Measurements from ENCODE around the gene AP3S2.
"Not testable (repeated sequence)": the region's sequence is repeated elsewhere in the genome, so short reads cannot be mapped to it uniquely, and the experiment has no call there.

Gene AP3S2

DNA sequence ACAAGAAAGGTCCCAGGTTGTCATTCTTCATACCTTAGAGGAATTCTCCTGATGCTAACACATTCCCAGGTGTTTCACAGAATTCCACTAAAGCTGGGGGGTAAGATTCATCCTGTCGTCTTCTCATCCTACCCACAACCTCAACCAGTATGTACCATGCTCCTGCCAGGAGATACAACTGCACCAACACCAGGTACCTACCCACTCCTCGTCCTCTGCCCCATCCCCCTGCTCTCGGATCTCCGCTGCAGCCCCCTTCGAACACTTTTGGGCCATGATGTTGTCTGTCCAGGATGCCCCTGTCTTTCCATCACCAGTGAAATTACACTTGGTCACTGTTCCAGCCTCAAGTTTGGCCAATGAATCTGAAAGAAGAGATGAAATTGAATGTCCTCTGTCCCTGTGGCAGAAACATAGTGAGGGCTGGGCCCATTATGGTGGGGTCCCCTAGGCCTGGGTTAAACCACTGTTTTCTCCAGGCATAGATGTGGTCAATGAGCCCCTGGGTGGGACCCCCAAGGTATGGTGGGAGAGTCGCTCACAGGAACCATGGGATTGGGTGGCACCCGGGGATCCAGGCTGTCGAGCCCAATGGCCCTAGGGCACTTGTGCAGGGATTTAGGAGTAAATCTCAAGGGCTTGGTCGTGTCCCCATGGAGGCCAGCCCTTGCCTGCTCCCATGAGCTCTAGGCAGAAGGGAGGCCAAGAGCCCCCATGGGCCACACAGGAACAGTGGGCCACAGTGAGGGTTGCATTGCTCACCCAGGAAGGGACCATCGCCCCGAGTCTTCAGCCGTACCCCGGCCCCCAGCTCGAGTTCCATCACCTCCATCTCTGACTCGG, 9.4 kb upstream of the AP3S2 start:
- DNase-seq (ENCODE audit: low read depth in 2 of 2) = no peak

DNA sequence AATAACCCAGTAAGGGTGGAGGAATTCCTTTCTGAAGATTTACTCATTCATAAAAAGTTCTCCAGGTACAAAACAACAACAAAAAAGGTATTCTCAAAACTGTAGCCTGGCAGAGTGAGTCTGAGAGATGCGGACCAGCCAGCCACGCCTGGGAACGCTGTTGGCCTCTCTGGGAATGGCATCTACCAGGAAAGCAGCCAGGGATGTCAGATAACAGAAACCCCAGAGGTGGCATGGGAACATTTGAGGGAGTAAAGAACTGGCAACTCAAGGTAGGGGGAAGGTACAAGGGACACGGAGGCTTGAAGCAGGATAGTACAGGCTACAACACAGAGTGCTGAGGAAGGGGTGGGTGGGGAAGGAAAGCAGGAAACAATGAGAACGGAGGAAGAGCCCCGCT, 7.1 kb upstream of the AP3S2 start:
- DNase-seq (ENCODE audit: low read depth in 2 of 2) = no peak

DNA sequence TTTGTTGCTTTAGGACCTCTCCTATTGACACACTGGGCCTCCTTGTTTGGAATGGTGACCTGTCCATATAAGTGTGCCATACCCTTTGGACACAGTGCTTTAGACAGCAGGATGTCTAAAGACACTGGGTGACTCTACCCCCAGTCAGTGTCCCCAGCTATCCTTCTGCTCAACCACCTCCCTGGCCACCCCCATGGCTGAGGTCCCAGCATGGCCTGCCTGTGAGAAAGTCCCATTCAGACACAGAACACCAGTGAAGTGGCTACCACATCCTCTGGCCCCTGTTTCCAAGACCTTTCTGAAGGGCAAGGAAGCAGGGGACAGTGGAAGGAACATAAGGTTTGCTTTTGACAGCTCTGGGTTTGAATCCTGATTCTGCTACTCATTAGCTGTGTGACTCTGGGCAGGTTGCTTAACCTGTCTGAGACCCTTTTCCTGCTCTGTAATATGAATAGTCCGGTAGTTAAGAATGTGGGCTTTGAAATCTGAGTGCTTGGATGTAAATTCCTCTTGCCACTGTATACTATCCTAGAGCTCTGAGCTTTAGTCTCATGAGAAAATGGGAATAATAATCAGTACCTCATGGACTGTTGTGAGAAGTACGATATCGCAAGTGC, 6.3 kb upstream of the AP3S2 start:
- DNase-seq (ENCODE audit: low read depth in 2 of 2) = no peak

DNA sequence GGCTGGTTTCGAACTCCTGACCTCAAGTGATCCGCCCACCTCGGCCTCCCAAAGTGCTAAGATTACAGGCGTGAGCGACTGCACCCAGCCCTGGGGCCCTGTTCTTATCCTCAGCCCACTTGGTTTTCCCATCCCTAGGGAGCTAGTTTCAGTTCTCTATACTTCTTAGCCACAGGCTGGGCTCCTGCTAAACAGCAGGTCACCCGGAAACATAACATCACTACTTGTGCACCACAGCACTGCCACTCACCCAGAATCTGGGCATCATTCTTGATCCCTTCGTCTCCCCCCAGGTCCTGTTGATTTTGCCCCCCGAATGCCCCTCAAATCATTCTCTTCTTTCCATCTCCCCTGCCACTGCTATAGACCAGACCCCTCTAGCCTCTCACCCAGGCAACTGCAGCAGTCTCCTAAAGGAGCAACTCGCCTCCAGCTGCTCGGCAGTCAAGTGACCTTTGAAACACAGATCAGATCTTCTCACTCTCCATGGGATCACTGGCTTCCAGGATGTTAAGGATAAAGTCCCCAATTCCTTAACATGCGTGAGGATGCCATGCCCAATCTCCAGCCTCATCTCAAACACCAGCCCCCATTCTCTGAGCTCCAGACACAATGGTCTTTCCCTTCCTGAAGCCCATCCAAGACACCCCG, 5.6 kb upstream of the AP3S2 start:
- DNase-seq (ENCODE audit: low read depth in 2 of 2) = no peak

DNA sequence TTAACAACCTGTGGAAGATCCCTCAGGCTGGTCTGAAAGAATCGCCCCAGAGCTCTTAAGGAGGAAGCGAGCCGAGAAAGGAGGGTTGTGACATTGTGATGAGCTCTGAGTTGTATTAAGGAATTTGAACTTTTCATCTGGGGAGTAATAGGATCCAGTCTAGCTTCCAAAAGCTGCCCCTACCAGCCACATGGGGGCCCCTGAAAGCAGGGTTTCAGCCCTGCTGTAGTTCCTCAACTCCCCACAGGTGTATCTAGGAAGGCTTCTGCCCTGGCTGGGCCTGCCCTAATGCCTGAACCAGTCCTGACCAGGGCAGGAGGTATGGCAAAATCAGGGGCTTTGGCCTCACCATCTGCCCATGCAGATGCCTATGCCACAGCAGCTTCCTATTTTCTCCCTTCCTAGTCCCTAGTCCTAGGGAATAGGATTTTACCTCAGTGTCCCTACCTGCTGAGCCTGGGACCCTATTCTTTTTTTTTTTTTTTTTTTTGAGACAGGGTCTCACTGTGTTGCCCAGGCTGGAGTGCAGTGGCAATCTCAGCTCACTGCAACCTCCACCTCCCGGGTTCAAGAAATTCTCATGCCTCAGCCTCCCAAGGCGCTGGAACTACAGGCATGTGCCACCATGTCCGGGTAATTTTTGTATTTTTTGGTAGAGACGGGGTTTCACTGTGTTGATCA, 5.0 kb upstream of the AP3S2 start:
- peak in 1 of 2 experiments; percentile 21 for DNase-seq (ENCODE audit: low read depth in 2 of 2)

DNA sequence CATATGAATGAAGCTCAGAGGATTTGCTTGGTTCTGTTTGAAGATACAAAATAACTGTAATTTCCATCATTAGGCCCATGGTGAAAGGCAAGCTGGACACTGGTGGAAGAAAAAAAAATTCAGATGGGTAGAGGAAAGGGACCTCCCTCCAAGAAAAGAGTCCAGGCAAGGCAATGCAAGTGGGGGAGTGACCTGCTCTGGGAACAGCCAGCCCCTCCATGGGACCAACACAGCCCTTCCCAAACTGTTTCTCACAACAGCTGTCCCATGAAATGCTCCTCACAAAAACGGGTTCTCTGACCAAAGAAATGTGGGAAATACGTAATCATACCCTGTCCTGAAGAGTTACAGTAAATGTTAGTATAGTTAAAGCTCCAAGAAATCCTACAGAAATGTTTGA, 4.4 kb upstream of the AP3S2 start:
- no peak for DNase-seq (ENCODE audit: low read depth in 2 of 2)

DNA sequence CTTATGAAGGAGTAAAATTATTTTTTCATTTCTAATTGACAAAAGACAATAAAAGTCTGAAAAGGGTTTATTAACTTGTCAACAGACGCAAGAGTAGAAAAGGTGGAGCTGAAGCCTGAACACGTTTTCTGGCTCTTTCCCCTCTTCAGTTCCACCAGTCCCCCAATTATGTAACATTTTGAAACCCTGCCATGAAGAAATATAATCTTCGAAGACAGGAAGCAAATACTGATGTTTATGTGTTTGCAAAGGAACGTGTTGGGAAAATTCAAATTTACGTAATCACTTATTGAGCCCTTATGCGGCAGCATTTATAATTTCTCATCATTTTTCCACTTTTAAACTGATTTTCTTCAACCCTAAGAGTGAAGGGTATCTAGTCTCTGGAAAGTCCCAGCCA, 767 bp downstream of the AP3S2 start:
- no peak for DNase-seq (ENCODE audit: low read depth in 2 of 2)

DNA sequence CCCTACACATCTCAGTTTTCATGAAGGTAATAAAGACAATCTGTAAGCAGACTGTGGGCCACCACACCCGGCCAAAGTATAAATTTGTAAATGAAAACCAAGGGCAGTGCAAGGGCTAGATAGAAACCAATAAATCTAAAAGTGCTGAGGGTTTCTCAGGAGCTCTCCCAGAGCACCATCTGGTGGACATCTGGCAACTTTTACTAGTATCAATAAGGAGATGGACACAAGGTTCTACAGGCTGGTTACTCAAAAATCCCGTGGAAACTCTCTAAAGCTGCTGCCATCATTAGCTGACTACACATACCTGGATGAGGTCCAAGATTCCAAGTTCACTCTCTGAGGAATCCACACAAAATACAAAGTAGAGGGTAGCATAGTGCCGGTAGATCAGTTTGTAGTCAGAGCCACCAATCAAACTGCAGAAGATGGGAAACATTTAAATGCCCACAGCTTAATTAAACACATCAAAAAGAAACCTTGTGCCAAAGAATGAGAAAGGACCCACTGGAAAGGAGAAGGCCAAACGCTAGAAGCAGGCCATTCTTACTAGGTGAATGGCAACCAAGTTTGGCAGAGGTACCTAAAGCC, 5.5 kb downstream of the AP3S2 start:
- DNase-seq (ENCODE audit: low read depth in 2 of 2) = no peak

DNA sequence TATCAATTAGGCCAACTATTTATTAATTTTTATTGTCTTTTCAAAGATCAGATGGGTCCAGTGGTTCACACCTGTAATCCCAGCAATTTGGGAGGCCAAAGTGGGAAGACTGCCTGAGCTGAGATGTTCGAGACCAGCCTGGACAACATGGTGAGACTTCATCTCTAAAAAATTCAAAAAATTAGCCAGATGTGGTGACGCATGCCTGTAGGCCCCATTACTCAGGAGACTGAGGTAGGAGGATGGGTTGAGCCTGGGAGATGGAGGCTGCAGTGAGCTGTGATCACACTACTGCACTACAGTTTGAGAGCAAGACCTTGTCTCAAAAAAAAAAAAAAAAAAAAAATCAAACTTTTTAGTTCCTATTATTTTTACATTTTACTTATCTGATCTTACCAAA, 8.2 kb downstream of the AP3S2 start:
- DNase-seq (ENCODE audit: low read depth in 2 of 2) = no peak

DNA sequence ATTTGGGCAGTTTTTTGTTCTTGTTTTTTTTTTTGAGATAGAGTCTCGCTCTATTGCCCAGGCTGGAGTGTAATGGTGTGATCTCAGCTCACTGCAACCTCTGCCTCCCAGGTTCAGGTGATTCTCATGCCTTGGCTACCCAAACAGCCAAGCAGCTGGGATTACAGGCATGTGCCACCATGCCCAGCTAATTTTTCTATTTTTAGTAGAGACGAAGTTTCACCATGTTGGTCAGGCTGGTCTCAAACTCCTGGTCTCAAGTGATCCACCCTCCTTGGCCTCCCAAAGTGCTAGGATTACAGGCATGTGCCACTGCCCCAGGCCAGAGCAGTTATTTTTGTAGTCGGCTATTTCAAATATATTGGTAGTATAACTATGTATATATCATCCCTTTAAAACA, 8.6 kb downstream of the AP3S2 start:
- DNase-seq (ENCODE audit: low read depth in 2 of 2) = not testable (repeated sequence)

DNA sequence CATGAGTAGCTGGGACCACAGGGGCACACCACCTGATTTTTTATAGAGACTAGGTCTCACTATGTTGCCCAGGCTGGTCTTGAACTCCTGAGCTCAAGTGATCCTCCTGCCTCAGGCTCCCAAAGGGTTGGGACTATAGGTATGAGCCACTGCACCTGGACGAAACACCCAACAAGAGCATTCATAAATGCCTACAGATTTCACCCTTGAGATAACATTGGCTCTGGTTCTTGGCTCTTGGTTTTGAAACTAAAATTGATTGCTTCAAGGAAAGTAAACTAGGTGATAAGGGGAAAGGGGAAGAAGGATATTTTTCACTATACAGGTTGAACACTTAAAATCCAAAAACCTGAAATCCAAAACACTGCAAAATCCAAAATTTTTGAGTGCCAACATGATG, 10.3 kb downstream of the AP3S2 start:
- DNase-seq (ENCODE audit: low read depth in 2 of 2) = no peak

DNA sequence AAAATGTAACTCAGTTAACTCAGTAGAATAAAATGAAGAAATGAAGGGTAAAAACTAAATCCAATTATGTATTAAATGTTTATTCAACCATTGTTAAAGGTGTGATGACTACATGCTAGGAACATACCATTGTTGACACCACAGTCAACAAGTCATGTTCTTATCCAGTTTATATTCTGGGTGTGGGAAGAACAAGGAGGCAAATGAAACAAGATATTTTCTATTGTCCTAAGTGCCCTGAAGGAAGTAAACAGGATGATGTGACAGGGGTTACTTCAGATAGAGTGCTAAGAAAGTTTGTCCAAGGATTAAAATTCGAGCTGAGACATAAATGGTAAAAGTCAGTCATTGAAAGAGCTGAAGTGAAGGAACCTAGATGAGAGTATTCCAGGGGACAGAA, 13.1 kb downstream of the AP3S2 start:
- no peak for DNase-seq (ENCODE audit: low read depth in 2 of 2)

DNA sequence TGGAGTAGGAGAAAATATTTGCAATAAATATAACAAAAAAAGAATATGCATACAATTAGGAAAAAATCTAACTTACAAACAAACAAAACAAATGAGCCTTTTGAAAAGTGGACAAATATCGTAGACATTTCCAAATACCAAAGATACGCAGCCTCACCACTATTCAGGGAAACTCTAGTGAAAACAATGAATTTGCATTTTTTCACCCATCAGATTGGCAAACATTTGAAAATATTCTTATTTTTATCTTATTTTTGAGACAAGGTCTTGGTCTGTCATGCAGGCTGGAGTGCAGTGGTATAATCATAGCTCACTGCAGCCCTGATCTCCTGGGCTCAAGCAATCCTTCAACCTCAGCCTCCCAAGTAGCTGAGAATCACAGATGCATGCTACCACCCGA, 15.5 kb downstream of the AP3S2 start:
- DNase-seq (ENCODE audit: low read depth in 2 of 2) = no peak

DNA sequence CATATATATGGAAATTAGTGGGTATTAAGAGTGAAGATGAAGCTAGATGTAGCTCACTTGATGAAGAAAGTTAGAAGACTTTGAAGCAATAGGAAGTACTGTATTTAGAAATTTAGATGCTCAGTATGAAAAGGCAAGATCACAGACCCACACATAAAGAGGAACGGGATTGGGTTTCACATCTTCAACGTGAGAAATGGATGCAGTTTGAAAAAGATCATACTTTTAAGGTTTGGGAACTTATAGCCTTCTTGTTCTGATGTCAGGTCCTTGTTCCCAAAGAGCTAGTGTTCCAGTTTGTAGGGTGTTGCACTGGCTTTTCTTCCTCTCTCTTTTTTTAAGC, 16.7 kb downstream of the AP3S2 start:
- DNase-seq (ENCODE audit: low read depth in 2 of 2) = no peak

DNA sequence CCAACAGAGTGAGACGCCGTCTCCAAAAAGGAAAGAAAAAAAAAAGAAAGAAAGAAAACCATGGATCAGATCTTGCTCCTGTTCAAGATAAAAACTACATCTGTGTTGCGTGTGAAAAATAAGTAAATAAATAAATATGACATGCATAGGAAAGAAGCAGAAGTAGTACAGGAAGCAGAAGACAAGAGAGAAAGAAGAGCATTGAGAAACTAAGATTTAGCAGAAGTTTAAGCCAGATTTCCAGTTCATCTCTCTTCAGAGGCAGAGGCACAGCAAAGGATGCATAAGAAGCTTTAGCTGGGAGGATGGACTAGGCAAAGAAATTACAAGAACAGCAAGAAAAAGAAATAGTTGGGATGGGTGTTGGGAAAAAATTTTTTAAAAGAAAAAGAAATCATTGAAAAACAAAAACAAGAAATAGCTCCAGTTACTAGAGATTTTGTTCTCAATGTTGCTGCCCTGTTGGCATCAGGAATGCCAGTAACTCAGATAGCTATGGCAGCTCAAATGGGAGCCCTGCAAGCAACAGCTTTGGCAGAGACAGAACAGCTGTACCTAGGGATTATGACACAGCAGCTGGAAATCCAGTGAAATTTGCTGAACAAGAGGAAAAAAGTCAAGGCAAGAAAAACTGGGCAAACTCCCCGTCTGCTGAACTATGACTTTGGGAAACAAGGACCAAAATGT, 17.3 kb downstream of the AP3S2 start:
- DNase-seq (ENCODE audit: low read depth in 2 of 2) = no peak

DNA sequence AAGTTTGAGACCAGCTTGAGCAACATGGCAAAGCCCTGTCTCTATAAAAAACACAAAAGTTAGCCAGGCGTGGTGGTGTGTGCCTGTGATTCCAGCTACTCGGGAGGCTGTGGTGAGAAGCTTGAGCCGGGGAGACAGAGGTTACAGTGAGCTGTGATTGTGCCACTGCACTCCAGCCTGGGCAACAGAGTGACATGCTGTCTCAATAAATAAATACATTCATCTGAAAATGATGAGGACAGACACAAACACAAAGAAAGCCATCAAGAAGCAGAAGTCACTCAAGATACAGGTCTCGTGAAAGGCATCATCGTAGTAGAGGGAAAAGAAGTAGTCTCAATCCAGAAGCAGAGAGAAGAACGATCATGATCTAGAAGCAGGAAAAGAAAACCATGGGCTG, 18.1 kb downstream of the AP3S2 start:
- DNase-seq (ENCODE audit: low read depth in 2 of 2) = no peak

DNA sequence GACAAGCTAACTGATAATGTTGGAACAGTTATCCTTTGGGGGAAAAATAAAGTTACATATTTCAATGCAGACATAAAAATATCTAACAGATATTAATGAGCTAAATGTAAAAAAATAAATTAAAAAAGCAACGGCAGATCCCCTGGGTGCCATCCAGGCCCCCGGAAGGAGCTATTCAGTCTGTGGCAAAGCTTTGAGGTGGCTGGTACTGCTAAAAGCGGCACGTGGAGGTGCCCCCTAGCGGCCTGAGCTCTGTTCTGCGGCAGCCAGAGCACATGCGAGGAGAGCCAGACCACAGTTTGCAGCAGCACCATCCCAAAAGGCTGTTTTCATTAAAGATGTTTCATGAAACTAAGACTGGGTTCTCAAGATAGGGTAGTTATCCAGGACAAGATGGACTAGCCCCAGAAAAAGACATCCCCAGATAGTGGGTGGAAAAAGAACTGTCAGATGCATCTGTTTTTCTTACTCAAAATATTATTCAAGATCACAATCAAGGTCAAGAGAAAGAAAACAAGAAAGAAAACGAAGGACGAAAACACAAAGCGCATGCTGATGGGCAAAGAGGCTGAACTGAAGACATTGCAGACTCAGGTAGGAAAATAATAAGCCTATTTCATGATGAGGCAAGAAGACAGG, 18.7 kb downstream of the AP3S2 start:
- DNase-seq (ENCODE audit: low read depth in 2 of 2) = peak; percentile 58 to 80

DNA sequence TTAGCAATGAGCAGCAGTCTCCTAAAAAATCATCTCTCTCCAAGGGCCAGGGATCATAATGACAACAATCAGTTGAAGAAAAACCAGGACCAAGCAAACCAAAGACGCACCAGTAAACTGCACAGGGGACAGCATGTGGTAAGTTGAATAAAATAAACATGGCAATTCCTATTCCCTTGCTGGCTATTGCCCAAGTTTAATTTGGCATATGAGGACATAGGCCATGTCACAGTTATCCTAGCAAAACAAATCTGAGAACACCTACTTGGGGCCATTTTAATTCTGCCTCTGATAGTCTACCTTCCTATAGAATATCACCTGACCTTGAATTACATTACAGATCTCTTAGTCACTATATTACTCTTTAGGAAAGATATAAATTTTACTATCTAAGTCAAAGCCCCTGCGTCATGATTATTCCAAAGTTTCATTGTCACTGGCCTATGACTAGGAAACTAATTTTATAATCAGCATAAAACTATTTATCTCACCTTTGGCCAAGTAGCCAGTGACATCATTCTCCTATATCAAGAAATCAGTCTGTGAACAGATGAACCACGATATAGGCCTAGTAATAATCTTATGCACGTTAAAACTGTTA, 23.0 kb downstream of the AP3S2 start:
- DNase-seq (ENCODE audit: low read depth in 2 of 2) = no peak

DNA sequence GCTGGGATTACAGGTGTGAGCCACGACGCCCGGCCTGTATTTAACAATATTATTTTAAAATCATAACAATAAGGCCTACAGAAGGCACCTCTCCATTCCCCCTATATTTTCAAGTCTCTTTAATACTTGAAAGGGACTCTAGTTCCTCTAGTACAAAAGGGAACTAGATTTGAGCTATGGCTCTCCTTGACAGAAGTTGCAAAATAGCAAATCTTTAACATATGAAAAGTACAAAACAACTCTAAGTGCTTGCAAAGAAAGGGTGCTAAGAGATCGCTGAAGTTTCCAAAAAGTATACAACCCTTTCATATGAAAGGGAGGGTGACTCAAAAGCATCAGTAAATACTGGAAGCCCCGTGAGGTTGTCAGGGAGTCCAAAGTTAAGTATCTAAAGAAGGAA, 23.8 kb downstream of the AP3S2 start:
- DNase-seq (ENCODE audit: low read depth in 2 of 2) = no peak

DNA sequence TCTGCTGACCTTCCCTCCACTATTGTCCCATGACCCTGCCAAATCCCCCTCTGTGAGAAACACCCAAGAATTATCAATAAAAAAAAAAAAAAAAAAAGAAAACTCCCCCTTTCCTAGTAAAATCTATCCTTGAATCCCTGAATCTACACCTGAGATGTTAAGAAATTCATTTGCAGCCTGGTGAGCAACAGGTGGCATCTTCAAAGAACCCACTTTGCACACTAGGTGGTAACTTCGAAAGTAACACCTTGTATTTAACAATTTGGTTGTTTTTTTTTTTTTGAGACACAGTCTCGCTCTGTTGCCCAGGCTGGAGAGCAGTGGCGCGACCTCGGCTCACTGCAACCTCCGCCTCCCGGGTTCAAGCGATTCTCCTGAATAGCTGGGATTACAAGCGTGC, 24.3 kb downstream of the AP3S2 start:
- not testable (repeated sequence) for DNase-seq (ENCODE audit: low read depth in 2 of 2)

Data from stimulated activated CD4-positive, alpha-beta T cell treated with anti-CD3 and anti-CD28 coated beads, Interleukin-12 subunit alpha, Interleukin-12 subunit beta, amount 100 ng/mL, for 24 hours (primary cell).